Activated T-cell treated with anti-CD3 and anti-CD28 coated beads for 4 hours (primary cell): ENCODE data around the gene NEK5.
"Not testable (repeated sequence)": the region's sequence is repeated elsewhere in the genome, so short reads cannot be mapped to it uniquely, and the experiment has no call there.

ENCODE experiments used
- DNase-seq: peaks from one replicate; pipeline ENCODE4 v3.0.0-alpha.2; 2020

NEK5 gene

DNA sequence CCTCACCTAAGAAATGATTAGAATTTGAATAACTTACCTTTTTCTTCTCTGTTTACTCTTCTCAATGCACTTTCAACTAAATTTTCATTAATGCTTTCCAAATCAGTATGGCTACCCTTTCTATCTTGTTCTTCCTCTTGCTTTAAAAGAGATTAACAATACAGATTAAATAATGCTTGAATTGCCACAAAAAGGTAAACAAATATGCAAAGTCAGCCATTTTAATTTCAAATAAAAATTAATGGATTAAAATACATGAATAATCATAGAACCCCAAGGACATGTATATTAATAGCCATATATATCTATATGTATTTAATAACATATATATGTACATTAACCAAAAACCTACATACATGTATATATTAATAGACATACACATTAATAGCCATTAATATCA is 7.9 kb upstream of the NEK5 start:
- no peak for DNase-seq

DNA sequence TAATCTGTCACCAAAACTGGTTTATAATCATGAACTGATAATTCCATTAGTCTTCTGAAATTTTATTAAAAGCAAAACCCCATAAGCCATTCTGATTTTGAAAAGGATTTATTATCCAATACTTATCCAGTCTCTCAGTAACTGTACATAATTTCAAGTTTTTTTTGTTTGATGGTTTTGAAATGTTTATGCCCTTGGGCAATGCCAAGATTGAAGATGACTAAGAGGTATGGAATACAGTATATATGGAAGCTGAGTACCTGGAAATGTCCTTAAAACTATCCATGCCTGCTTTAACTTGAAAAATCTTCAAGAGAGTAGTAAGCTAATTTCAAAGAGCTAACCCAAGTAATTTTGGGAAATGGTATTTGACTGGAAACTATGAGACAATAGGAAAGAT is 1.8 kb upstream of the NEK5 start:
- no peak for DNase-seq

DNA sequence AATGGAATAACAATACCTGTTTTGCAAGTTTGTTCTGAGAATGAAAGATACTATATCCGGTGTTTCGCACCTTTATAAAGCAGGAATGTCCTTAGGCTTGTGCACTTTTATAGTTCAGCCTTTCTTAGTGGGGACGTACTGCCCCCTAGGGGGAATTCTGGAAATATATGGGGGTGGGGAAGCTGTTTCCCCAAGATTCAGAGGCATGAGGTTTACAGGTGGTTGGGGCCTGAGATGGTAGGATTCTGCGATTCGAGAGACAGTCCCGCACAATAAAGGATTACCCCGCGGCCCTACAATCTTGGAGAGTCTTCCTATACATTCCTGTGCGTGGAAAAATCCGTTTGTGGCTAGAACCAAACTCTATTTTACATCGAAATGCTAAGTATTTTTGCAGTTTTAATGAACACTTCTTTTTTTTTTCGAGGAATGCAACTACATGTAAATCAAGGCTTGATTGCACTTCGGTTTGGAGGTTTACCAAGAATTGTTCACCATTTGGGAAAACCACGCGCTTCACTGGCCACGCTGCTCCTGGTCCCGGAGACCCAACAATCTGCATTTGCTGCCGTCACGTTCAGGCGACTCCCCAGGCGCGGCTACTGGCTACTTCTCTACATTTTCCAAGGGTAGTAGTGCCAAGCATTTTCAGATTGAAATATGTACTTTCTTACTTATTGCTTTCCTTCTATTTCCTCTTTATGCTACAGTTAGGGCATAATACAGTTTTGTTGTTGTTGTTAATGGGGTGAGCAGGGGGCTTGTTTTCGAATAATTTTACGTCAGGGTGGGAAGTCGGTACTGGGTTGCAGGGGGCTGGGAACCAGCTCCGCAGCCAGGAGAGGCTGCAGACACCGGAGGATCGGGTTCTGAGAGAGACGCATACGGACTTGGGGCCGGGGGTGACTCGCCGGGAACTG is 830 bp downstream of the NEK5 start:
- peak; percentile 44 for DNase-seq

DNA sequence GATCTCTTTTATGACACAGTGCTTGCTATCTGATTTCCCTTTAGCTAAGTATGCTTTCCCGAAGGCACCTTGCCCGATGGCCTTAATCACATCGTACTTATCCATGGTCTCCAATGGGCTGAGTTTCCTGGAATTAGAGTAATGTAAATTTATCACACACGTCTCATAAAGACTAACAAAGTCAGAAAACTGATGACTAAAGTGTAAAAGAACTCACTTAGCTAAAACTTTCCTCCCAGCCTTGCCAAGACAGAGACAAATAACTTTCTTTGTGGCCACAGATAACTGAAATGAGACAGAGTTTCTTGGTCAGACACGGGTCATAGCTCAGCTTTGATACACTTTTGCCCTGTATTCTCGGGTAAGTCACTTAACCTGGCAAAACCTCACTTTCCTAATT is 1.5 kb downstream of the NEK5 start:
- DNase-seq = no peak

DNA sequence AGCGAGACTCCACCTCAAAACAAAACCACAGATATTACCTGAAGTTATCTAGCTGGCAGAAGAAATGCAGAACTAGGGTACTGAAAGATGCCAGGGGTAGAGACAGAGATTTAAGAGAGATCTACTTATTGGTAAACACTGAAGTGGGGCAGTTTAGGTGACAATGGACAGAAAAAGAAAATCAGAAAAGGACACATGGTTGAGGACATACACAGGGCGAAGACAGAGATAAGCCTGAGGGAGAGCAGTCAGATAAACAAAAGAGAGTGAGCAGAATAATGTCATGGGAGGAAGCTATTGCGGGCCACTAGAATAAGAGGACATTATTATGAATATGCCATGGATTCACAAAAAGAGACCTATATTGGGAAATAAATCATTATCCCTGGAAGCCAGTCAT is 3.3 kb downstream of the NEK5 start:
- DNase-seq = no peak

DNA sequence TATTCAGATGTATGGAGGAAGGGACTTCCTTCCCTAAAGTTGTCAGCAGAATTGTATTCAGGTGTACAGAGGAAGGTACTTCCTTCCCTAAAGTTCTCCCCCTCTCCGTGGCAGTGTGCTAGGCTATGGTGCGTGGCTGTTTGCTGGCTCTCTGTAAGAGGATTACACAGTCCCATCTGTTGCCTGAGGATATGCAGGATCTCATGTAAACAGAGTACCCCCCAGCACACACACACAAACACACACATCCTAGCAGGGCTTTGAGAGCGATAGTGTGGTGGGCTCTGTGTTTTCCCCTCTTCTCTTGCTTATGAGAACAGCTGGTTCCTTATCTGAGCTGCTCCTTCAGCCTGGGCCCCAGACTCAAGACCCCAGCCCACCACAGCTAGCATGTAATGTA is 10.3 kb downstream of the NEK5 start:
- DNase-seq = no peak

DNA sequence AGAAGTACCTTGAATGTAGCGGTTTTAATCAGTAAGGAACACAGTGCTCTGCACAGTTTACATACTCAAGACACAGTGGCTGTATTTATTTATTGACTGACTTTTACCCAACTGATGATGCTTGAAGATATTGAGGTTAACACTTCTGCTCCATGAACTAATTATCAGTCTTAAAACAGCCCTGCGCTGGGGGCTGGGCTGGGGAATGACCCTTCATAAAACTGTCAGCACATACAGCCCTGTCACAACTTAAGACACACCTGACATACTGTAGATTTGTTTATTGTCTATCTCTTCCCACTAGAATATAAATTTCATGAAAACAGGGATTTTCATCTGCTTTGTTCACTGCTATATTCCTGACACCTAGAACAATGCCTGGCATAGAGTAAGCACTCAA is 10.8 kb downstream of the NEK5 start:
- DNase-seq = no peak

DNA sequence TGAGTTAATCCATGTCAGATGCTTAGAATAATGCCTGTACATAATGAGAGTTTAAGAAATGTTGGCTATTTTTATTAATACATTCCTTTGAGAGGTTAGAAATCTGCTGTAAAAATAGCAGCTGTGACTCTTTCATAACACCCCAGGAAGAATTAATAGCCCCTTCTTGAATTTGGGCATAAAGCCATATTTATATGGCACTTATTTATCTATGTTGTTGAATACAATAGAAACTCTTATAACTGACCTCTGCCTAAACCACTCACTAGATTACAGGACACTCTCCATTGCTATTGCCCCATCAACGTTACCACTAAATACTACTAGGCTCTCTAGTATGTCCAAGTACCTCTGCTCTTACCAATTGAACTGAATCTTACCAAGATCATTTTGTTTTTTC is 16.3 kb downstream of the NEK5 start:
- no peak for DNase-seq

DNA sequence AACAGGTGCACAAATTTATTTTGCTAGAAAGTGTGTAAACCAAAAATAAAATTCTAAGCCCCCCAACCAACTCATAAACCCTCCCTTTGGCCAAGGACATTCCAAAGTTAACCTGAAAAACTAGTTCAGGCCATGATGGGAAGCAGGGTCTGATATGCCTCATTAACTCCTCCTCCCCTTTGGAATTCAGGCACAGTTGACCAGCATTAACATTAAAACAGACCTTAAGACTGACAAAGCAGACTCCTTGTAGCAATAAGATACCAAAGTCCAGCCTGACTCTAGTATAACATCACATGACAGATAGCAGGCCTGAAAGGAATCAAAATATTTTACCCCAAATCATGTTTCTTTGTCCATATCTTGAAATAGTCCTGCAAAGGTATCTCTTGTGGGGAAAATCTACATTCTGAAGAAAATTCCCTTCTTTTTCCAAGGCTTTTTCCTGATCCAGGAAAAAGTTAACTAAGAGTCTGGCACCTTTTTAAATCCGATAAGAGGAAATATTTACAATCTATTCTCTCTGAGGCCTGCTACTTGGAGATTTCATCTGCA is 19.7 kb downstream of the NEK5 start:
- DNase-seq = no peak

DNA sequence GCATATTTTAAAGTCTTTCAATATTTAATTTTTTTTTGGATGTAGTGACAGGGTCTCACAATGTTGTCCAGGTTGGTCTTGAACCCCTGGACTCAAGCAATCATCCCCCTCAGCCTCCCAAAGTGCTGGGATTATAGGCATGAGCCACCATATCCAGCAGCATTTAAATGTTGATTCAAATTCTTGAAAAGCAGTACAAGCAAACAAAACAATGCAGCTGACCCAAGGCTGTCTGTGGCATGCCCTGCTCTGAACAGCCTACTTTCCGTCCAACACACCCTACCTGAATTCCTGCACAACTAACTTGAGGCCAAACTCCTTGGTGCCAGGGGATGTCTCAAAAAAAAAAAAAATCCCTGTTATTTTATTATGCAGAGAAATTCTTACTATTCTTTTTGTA is 23.0 kb downstream of the NEK5 start:
- no peak for DNase-seq

DNA sequence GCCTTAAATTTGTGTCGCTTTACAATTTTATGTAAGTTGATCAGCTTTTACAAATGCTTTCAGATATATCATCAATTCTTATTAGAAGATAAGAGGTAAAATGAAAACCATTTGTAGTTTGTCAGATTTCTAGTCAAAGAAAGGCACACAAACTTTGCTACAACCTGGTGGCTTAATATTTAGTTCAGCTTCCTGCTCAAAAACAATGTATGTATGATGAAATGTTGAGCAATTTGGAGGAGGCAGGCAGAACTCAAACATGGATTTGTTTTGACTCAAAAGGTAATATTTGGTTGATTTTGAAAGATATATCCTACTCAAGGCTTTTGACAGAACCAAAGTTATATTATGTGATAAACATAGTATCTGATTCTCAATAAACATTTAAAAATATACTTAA is 24.2 kb downstream of the NEK5 start:
- DNase-seq = no peak

DNA sequence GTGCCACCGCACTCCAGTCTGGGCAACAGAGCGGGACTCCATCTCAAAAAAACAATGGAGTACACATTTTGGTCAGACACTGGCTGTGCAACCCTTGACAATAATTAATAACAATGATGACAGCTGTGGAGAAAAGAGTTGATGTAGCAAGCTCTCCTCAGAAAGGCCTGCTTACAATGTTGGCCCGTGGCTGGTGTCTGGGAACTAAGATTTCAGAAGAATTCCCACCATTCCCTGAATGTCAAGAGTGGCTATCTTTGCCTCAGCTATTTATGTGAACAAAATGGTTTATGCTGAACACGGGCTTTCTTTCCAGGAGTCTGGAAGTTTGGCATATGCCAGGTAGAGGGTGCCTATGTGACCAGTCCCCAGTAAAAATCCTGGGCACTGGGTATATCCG is 25.5 kb downstream of the NEK5 start:
- no peak for DNase-seq

DNA sequence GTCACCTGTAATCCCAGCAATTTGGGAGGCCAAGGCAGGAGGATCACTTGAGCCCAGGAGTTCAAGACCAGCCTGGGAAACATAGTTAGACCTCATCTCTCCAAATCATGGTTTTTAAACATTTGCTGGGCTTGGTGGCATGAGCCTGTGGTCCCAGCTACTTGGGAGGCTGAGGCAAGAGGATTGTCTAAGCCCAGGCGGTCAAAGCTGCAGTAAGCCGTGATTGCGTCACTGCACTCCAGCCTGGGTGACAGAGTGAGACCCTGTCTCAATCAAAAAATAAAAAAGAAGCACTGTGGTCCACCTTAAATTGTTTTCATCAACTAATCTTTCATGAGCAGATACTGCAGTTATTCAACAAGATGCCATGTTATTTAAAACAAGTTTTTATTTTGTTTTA is 26.4 kb downstream of the NEK5 start:
- DNase-seq = not testable (repeated sequence)

DNA sequence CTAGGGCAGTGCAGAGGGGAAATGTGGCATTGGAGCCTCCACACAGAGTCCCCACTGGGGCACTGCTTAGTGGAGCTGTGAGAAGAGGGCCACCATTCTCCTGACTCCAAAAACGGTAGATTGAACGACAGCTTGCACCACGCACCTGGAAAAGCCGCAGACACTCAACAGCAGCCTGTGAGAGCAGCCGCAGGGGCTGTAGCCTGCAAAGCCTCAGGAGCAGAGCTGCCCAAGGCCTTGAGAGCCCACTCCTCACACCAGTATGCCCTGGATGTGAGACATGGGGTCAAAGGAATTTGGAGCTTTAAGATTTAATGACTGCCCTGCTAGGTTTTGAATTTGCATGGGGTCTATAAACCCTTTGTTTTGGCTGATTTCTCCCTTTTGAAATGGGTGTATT is 31.7 kb downstream of the NEK5 start:
- no peak for DNase-seq

DNA sequence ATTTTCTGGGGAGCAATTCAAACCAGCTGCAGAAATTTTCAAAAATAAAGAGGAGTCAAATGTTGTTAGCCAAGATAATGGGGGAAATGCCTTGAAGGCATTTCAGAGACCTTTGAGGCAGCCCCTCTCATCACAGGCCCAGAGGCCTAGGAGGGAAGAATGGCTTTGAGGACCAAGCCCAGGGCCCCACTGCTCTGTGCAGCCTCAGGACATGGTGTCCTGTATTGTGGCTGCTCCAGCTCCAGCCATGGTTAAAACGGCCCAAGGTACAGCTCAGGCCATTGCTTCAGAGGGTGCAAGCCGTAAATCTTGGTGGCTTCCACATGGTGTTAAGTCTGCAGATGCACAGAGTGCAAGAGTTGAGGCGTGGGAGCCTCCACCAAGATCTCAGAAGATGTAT is 32.1 kb downstream of the NEK5 start:
- DNase-seq = no peak

DNA sequence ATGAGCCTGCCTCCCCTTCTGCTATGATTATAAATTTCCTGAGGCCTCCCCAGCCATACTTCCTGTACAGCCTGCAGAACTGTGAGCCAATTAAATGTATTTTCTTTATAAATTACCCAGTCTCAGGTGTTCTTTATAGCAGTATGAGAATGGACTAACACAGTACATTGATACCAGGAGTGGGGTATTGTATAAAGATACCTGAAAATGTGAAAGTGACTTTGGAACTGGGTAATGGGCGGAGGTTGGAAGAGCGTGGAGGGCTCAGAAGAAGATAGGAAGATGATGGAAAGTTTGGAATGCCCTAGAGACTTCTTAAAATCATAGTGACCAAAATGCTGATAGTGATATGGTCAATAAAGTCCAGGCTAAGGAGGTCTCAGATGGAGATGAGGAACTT is 32.8 kb downstream of the NEK5 start:
- DNase-seq = no peak

DNA sequence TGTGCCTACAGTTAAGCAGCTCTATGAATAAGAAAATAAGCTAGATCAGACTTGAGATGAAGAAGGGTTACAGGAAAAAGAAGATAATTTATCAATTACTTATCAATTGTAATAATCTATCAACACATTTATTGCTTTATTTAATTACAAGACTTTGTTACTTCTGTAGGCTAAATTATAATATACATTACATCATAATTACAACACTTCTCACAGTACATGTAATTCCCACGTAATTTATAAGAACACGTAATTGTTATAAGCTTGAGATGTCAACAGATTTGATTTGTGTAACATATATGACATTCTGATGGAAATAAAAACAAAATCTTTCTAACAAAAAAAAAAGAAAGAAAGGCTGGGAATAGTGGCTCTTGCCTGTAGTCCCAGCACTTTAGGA is 36.8 kb downstream of the NEK5 start:
- DNase-seq = no peak

DNA sequence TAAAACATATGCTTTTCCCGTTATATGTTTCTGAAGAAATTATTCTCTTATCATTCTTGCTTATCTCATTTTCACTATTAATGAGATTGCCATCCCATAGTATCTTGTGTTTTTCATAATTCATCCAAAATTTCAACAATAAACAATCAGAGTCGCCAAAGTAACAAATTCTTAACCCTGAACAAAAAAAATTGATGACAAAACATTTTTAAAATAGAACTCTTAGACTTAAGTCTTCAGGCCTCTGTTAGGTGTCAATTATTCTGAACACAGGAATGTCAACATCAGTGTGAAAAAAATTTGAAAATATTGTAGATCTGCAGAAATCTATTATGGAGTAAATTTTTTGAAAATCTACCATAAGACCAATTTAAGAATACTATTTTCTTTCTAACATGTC is 37.4 kb downstream of the NEK5 start:
- no peak for DNase-seq

DNA sequence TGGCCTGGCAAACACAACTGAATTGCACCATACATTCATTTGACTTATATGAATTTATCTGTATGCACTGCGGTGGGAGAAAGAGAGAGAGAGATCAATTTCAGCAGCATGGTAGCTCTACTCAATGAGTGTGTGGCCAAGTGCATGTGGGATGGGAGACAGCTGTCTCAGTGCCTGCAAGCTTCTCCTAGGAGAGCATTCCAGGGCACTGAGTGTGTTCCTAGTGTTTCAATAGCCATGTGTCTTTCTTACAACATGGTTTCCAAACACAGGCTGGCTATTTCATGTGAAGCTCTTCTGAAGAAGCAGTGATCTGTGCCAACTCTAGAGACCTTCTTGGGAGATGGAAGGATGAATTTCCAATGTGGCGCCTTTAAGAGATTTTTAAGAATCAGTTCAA is 43.5 kb downstream of the NEK5 start:
- no peak for DNase-seq

DNA sequence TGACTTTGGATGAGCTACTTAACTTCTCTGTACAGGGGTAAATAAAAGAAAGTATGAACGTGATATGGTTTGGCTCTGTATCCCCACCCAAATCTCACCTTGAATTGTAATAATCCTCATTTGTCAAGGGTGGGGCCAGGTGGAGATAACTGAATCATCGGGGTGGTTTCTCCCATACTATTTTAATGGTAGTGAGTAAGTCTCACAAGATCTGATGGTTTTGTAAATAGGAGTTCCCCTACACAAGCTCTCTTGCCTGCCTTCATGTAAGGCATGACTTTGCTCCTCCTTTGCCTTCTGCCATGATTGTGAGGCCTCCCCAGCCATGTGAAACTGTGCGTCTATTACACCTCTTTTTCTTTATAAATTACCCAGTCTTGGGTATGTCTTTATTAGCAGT is 43.9 kb downstream of the NEK5 start:
- not testable (repeated sequence) for DNase-seq

DNA sequence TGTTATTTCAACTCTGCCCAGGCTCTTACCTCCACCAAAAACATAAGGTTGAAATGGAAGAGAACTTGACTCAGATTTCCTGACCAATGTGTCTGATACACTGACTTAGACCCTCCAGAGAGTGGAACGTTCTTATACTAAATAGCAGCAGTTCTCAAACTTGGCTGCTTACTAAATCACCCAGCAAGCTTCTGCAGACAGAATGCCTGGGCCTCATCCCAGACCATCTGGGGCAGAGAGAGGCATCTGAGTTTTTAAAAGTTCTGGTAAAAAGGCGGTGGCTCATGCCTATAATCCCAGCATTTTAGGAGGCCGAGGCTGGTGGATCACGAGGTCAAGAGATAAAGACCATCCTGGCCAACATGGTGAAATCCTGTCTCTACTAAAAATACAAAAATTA is 46.3 kb downstream of the NEK5 start:
- no peak for DNase-seq

DNA sequence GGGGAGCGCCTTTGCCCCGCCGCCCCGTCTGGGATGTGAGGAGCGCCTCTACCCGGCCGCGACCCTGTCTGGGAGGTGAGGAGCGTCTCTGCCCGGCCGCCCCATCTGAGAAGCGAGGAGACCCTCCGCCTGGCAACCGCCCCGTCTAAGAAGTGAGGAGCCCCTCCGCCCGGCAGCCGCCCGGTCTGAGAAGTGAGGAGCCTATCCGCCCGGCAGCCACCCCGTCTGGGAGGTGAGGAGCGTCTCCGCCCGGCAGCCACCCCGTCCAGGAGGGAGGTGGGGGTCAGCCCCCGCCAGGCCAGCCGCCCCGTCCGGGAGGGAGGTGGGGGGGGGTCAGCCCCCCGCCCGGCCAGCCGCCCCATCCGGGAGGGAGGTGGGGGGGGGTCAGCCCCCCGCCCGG is 49.0 kb downstream of the NEK5 start:
- not testable (repeated sequence) for DNase-seq

DNA sequence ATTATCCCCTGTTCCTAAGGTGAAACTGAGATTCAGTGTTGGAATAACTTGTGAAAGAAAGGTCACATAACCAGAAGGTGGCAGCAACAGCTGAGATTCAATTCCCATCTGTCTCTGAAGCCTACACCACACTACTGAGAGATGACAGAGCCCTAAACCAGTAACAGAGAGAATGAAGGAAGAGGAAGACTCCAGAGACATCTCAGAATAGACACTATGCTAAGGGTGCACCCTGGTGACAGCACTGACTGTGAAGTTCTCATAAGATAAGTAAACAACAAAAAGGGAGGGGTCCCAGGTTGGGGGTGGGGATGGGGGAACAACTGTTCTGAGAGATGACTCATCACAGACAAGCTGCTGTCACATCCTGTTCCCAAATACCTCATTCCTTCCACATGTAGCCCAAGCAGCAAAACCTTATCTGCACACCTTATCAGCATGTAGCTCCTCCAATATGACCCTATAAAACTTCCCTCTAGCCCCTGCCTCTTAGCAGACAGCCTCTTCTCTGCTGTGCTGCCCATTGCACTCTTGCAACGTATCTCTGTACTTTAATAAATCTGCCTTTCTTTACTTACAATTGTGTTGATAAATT is 57.8 kb downstream of the NEK5 start:
- peak; percentile 4 for DNase-seq

DNA sequence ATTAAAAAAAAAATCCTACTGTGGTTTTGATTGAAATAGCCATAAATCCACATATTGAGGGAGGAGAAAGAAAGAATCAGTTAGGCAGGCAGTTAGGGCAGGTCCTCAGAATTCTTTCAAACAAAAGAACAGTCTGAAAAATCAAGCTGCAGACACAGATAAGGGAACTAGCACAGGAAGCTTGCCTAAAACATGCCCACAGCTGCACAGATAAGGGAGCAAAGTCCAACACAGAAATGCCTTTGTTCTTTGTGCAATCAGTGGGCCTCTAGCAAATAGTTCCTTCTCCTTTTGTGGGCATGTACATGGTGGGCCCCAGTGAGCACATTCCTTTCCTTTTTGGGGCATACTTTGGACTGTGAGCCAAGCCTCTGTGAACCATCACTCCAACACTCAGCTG is 61.6 kb downstream of the NEK5 start:
- no peak for DNase-seq

DNA sequence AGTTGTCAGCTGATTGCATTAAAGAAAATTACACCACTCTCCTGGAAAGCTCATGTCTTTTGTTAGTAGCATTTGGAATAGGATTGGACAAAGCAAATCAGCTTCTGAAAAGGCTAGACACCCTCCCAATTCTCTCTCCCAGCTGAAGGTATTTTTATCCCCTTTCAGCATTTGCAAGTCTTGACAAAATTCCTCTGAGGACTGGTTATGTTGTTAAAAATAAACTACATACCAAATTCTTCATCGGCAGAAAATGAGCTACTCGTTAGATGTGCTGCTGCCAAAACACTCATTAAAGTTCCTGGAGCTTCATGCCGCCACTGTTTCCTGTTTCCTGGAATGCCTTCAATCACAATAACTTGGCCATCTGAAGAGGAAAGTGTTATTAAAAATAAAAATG is 67.3 kb downstream of the NEK5 start:
- DNase-seq = no peak
